ENCODE measurements around the gene SHOC2.

SHOC2 gene

GRCh38 chr10:111030042-111030750 is 110.8 kb downstream of the SHOC2 start:
- no peak for TF ChIP-seq CTCF (IDR thresholded peaks at IDR 0.05; ENCODE audit: extremely low read depth, insufficient read depth, missing control alignments)
- no peak for DNase-seq (ENCODE audit: low spot score)
- in situ Hi-C loops (cut with MboI; ENCODE audit: low pct_unique_long_range_greater_than_20kb, low sequenced_read_pairs, unreplicated experiment): no loop called here

GRCh38 chr10:111034598-111035310 is 115.3 kb downstream of the SHOC2 start:
- no peak for TF ChIP-seq CTCF (IDR thresholded peaks at IDR 0.05; ENCODE audit: extremely low read depth, insufficient read depth, missing control alignments)
- no peak for DNase-seq (ENCODE audit: low spot score)
- in situ Hi-C loops (cut with MboI; ENCODE audit: low pct_unique_long_range_greater_than_20kb, low sequenced_read_pairs, unreplicated experiment): no loop called here

- DNase-seq (ENCODE audit: low spot score): no peak
- in situ Hi-C loops (cut with MboI; ENCODE audit: low pct_unique_long_range_greater_than_20kb, low sequenced_read_pairs, unreplicated experiment): no loop called here
- TF ChIP-seq CTCF (IDR thresholded peaks at IDR 0.05; ENCODE audit: extremely low read depth, insufficient read depth, missing control alignments): no peak
These were observed 116.1 kb downstream of the SHOC2 start for GRCh38 chr10:111035542-111035941.

GRCh38 chr10:111037858-111038257 is 118.5 kb downstream of the SHOC2 start:
- no peak for TF ChIP-seq CTCF (IDR thresholded peaks at IDR 0.05; ENCODE audit: extremely low read depth, insufficient read depth, missing control alignments)
- in situ Hi-C loops (cut with MboI; ENCODE audit: low pct_unique_long_range_greater_than_20kb, low sequenced_read_pairs, unreplicated experiment): no loop called here
- DNase-seq (ENCODE audit: low spot score): no peak

- in situ Hi-C loops (cut with MboI; ENCODE audit: low pct_unique_long_range_greater_than_20kb, low sequenced_read_pairs, unreplicated experiment): no loop called here
These were observed 120.1 kb downstream of the SHOC2 start for GRCh38 chr10:111039522-111039921.

GRCh38 chr10:111057006-111057405 is 137.6 kb downstream of the SHOC2 start:
- no peak for DNase-seq (ENCODE audit: low spot score)
- in situ Hi-C loops (cut with MboI; ENCODE audit: low pct_unique_long_range_greater_than_20kb, low sequenced_read_pairs, unreplicated experiment): no loop called here
- no peak for TF ChIP-seq CTCF (IDR thresholded peaks at IDR 0.05; ENCODE audit: extremely low read depth, insufficient read depth, missing control alignments)

More at GRCh38 chr10:111039522-111039921, 120.1 kb downstream of the SHOC2 start:
- no peak for TF ChIP-seq CTCF (IDR thresholded peaks at IDR 0.05; ENCODE audit: extremely low read depth, insufficient read depth, missing control alignments)
- no peak for DNase-seq (ENCODE audit: low spot score)
